Measurements from ENCODE around the gene INPP1.

The INPP1 gene

GRCh38 chr2:190318514-190318913 lies 24.9 kb upstream of the INPP1 start:
- peaks cover 5% of the 10 kb centered on the region for H3K4me1 ChIP-seq (ENCODE audit: control insufficient read depth, insufficient read depth, low read length, poor library complexity, severe bottlenecking)
- peak overlapping the region; percentile 77 for H3K4me3 ChIP-seq (ENCODE audit: extremely low read depth, insufficient read depth, low read length, poor library complexity, severe bottlenecking)
- WGBS, 2 experiments (ENCODE audit: insufficient coverage in 2 of 2): 100% methylated on average over 3 of the region's 4 CpGs; no CpG with 5 or more reads in 1 of the 2 experiments
- H3K36me3 ChIP-seq (ENCODE audit: control insufficient read depth, insufficient read depth, low read length): peaks cover 3% of the 10 kb centered on the region
- no peaks in the 10 kb centered on the region for H3K9me3 ChIP-seq (ENCODE audit: control insufficient read depth, low read length)
- no peak overlapping the region for H3K27ac ChIP-seq (ENCODE audit: low read depth, low read length, severe bottlenecking)

- peaks cover 5% of the 10 kb centered on the region for H3K4me1 ChIP-seq (ENCODE audit: control insufficient read depth, insufficient read depth, low read length, poor library complexity, severe bottlenecking)
- H3K27ac ChIP-seq (ENCODE audit: low read depth, low read length, severe bottlenecking): peak overlapping the region; percentile 73
- H3K4me3 ChIP-seq (ENCODE audit: extremely low read depth, insufficient read depth, low read length, poor library complexity, severe bottlenecking): peak overlapping the region; percentile 77
- WGBS, 2 experiments (ENCODE audit: insufficient coverage in 2 of 2): 9 to 11% methylated on average over 9 to 11 of the region's 12 CpGs
- H3K9me3 ChIP-seq (ENCODE audit: control insufficient read depth, low read length): no peaks in the 10 kb centered on the region
- peaks cover 3% of the 10 kb centered on the region for H3K36me3 ChIP-seq (ENCODE audit: control insufficient read depth, insufficient read depth, low read length)
Observed at GRCh38 chr2:190318931-190319554, 24.3 kb upstream of the INPP1 start.

- H3K27ac ChIP-seq (ENCODE audit: low read depth, low read length, severe bottlenecking): peak within 1 kb of the TSS; percentile 73
Observed at GRCh38 chr2:190319555-190320498, 23.6 kb upstream of the INPP1 start, which contains the start of gene HIBCH. HIBCH (minus strand) TSS chr2:190319826; CDS start chr2:190319750, 76 bp downstream.

GRCh38 chr2:190320696-190321095 lies 22.7 kb upstream of the INPP1 start:
- 95 to 100% methylated on average over 1 to 3 of the region's 4 CpGs for WGBS, 2 experiments (ENCODE audit: insufficient coverage in 2 of 2)
- Histone ChIP-seq H3K4me3 (ENCODE audit: extremely low read depth, insufficient read depth, low read length, poor library complexity, severe bottlenecking) (no peak overlapping the region), H3K9me3 (ENCODE audit: control insufficient read depth, low read length) (no peaks in the 10 kb centered on the region), H3K27ac (ENCODE audit: low read depth, low read length, severe bottlenecking) (no peak overlapping the region), H3K4me1 (ENCODE audit: control insufficient read depth, insufficient read depth, low read length, poor library complexity, severe bottlenecking) (peaks cover 5% of the 10 kb centered on the region), H3K36me3 (ENCODE audit: control insufficient read depth, insufficient read depth, low read length) (peaks cover 3% of the 10 kb centered on the region)

More at GRCh38 chr2:190319555-190320498, 23.6 kb upstream of the INPP1 start, which contains the start of gene HIBCH:
- H3K9me3 ChIP-seq (ENCODE audit: control insufficient read depth, low read length): no peaks in the 10 kb centered on the region
- H3K4me1 ChIP-seq (ENCODE audit: control insufficient read depth, insufficient read depth, low read length, poor library complexity, severe bottlenecking): peaks cover 5% of the 10 kb centered on the region
- H3K36me3 ChIP-seq (ENCODE audit: control insufficient read depth, insufficient read depth, low read length): peaks cover 3% of the 10 kb centered on the region
- peak within 1 kb of the TSS; percentile 77 for H3K4me3 ChIP-seq (ENCODE audit: extremely low read depth, insufficient read depth, low read length, poor library complexity, severe bottlenecking)
- WGBS, 2 experiments (ENCODE audit: insufficient coverage in 2 of 2): 0% methylated on average over 41 to 44 of the region's 50 CpGs

GRCh38 chr2:190323406-190323805 lies 20.0 kb upstream of the INPP1 start:
- Histone ChIP-seq H3K36me3 (ENCODE audit: control insufficient read depth, insufficient read depth, low read length) (no peaks in the 10 kb centered on the region), H3K4me1 (ENCODE audit: control insufficient read depth, insufficient read depth, low read length, poor library complexity, severe bottlenecking) (peaks cover 3% of the 10 kb centered on the region), H3K4me3 (ENCODE audit: extremely low read depth, insufficient read depth, low read length, poor library complexity, severe bottlenecking) (no peak overlapping the region), H3K9me3 (ENCODE audit: control insufficient read depth, low read length) (no peaks in the 10 kb centered on the region), H3K27ac (ENCODE audit: low read depth, low read length, severe bottlenecking) (no peak overlapping the region)

- Histone ChIP-seq H3K4me3 (ENCODE audit: extremely low read depth, insufficient read depth, low read length, poor library complexity, severe bottlenecking) (no peak overlapping the region), H3K36me3 (ENCODE audit: control insufficient read depth, insufficient read depth, low read length) (no peaks in the 10 kb centered on the region)
- 40 to 100% methylated on average over 1 of the region's 2 CpGs for WGBS, 2 experiments (ENCODE audit: insufficient coverage in 2 of 2)
Observed at GRCh38 chr2:190325588-190325987, 17.8 kb upstream of the INPP1 start.

GRCh38 chr2:190327867-190328572 lies 15.4 kb upstream of the INPP1 start:
- no peaks in the 10 kb centered on the region for H3K4me1 ChIP-seq (ENCODE audit: control insufficient read depth, insufficient read depth, low read length, poor library complexity, severe bottlenecking)
- no peaks in the 10 kb centered on the region for H3K9me3 ChIP-seq (ENCODE audit: control insufficient read depth, low read length)
- H3K27ac ChIP-seq (ENCODE audit: low read depth, low read length, severe bottlenecking): no peak overlapping the region
- H3K4me3 ChIP-seq (ENCODE audit: extremely low read depth, insufficient read depth, low read length, poor library complexity, severe bottlenecking): no peak overlapping the region
- 85 to 100% methylated on average over 2 of the region's 4 CpGs for WGBS, 2 experiments (ENCODE audit: insufficient coverage in 2 of 2)
- no peaks in the 10 kb centered on the region for H3K36me3 ChIP-seq (ENCODE audit: control insufficient read depth, insufficient read depth, low read length)

More at GRCh38 chr2:190325588-190325987, 17.8 kb upstream of the INPP1 start:
- Histone ChIP-seq H3K27ac (ENCODE audit: low read depth, low read length, severe bottlenecking) (no peak overlapping the region), H3K4me1 (ENCODE audit: control insufficient read depth, insufficient read depth, low read length, poor library complexity, severe bottlenecking) (no peaks in the 10 kb centered on the region), H3K9me3 (ENCODE audit: control insufficient read depth, low read length) (no peaks in the 10 kb centered on the region)

GRCh38 chr2:190328573-190329147 lies 14.7 kb upstream of the INPP1 start:
- Histone ChIP-seq H3K27ac (ENCODE audit: low read depth, low read length, severe bottlenecking) (no peak overlapping the region), H3K36me3 (ENCODE audit: control insufficient read depth, insufficient read depth, low read length) (no peaks in the 10 kb centered on the region), H3K9me3 (ENCODE audit: control insufficient read depth, low read length) (no peaks in the 10 kb centered on the region), H3K4me1 (ENCODE audit: control insufficient read depth, insufficient read depth, low read length, poor library complexity, severe bottlenecking) (peaks cover 3% of the 10 kb centered on the region), H3K4me3 (ENCODE audit: extremely low read depth, insufficient read depth, low read length, poor library complexity, severe bottlenecking) (no peak overlapping the region)
- no CpG with 5 or more reads among the region's 3 CpGs for WGBS, 2 experiments (ENCODE audit: insufficient coverage in 2 of 2)

GRCh38 chr2:190333395-190333794 lies 10.0 kb upstream of the INPP1 start:
- H3K36me3 ChIP-seq (ENCODE audit: control insufficient read depth, insufficient read depth, low read length): no peaks in the 10 kb centered on the region
- no peak overlapping the region for H3K4me3 ChIP-seq (ENCODE audit: extremely low read depth, insufficient read depth, low read length, poor library complexity, severe bottlenecking)
- no peaks in the 10 kb centered on the region for H3K9me3 ChIP-seq (ENCODE audit: control insufficient read depth, low read length)
- H3K27ac ChIP-seq (ENCODE audit: low read depth, low read length, severe bottlenecking): no peak overlapping the region
- 88 to 100% methylated on average over 2 to 5 of the region's 8 CpGs for WGBS, 2 experiments (ENCODE audit: insufficient coverage in 2 of 2)
- H3K4me1 ChIP-seq (ENCODE audit: control insufficient read depth, insufficient read depth, low read length, poor library complexity, severe bottlenecking): peaks cover 12% of the 10 kb centered on the region

GRCh38 chr2:190333928-190334327 lies 9.5 kb upstream of the INPP1 start:
- no CpG with 5 or more reads among the region's 2 CpGs for WGBS, 2 experiments (ENCODE audit: insufficient coverage in 2 of 2)
- H3K4me3 ChIP-seq (ENCODE audit: extremely low read depth, insufficient read depth, low read length, poor library complexity, severe bottlenecking): no peak overlapping the region
- no peak overlapping the region for H3K27ac ChIP-seq (ENCODE audit: low read depth, low read length, severe bottlenecking)
- H3K4me1 ChIP-seq (ENCODE audit: control insufficient read depth, insufficient read depth, low read length, poor library complexity, severe bottlenecking): peaks cover 12% of the 10 kb centered on the region
- no peaks in the 10 kb centered on the region for H3K9me3 ChIP-seq (ENCODE audit: control insufficient read depth, low read length)
- no peaks in the 10 kb centered on the region for H3K36me3 ChIP-seq (ENCODE audit: control insufficient read depth, insufficient read depth, low read length)

All from mesodermal cell (in vitro differentiated cells).